ENCODE data around the gene ZDHHC7. TPM values are rescaled to one million over a fixed set of nuclear protein-coding genes. Genes with fewer than 3 reads are reported as not detected.

ZDHHC7 gene
- total RNA-seq, 1 experiment from 2014 or later = 39.1 TPM

DNA sequence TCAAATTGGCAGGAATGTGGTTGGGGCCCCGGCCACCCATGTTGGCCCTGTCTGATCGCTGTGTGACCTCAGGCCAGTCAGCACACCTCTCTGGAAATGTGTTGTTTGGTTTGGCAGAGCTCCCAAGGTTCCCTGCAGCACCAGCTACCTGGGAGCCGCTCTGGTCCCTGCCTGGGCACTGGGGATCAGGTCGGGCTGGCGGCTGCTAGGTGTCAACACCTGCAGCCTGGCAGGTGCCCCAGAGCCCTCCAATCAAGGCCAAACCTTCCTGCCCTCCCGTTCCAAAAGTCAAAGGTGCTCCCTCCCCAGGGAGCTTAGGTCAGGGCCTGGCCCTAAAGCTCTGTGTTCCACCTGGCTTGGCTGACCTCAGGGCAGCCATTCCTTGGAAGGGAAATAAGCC lies 55.9 kb downstream of the ZDHHC7 start:
- H2BK20ac ChIP-seq (ENCODE audit: low read depth, low read length, poor library complexity, severe bottlenecking) = no peak overlapping the region
- H2BK5ac ChIP-seq (ENCODE audit: insufficient read length, low read length) = no peak overlapping the region
- no peaks in the 10 kb centered on the region for H3K79me2 ChIP-seq (ENCODE audit: insufficient read depth, low read length)
- Mint-ChIP-seq H3K9me3 (no peaks in the 10 kb centered on the region), H3K27me3 (ENCODE audit: low read depth) (peaks cover 4% of the 10 kb centered on the region; the same call in 1 of the 2 replicates), H3K36me3 (ENCODE audit: insufficient read depth in 1 of 3, low read depth in 3 of 3) (no peaks in the 10 kb centered on the region), H3K4me3 (no peak overlapping the region), H3K4me1 (peaks cover 0 to 2% of the 10 kb centered on the region in 2 experiments; a peak in 1 of 4 replicates), H3K27ac (no peak overlapping the region)
- no peaks in the 10 kb centered on the region for H3K9me3 ChIP-seq (ENCODE audit: control insufficient read depth, low read depth, low read length)
- DNase-seq = no peak
- H2BK12ac ChIP-seq (ENCODE audit: insufficient read length, low read depth, low read length) = no peak overlapping the region
- TF ChIP-seq, protein P1, sequence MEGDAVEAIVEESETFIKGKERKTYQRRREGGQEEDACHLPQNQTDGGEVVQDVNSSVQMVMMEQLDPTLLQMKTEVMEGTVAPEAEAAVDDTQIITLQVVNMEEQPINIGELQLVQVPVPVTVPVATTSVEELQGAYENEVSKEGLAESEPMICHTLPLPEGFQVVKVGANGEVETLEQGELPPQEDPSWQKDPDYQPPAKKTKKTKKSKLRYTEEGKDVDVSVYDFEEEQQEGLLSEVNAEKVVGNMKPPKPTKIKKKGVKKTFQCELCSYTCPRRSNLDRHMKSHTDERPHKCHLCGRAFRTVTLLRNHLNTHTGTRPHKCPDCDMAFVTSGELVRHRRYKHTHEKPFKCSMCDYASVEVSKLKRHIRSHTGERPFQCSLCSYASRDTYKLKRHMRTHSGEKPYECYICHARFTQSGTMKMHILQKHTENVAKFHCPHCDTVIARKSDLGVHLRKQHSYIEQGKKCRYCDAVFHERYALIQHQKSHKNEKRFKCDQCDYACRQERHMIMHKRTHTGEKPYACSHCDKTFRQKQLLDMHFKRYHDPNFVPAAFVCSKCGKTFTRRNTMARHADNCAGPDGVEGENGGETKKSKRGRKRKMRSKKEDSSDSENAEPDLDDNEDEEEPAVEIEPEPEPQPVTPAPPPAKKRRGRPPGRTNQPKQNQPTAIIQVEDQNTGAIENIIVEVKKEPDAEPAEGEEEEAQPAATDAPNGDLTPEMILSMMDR (conservative IDR thresholded peaks at IDR 0.05) = no peak
- no peak overlapping the region for H3K18ac ChIP-seq (ENCODE audit: insufficient read length, low read depth, low read length)
- H3K4me1 ChIP-seq (ENCODE audit: insufficient read depth, low read length) = no peaks in the 10 kb centered on the region
- H4K91ac ChIP-seq (ENCODE audit: insufficient read length, low read depth, low read length) = no peak overlapping the region
- no peaks in the 10 kb centered on the region for H3K79me1 ChIP-seq (ENCODE audit: insufficient read depth, low read depth, low read length, poor library complexity, severe bottlenecking)
- H2BK15ac ChIP-seq (ENCODE audit: low read depth, low read length) = no peak overlapping the region
- no peak overlapping the region for H2AK5ac ChIP-seq (ENCODE audit: insufficient read length, low read length)
- H3K56ac ChIP-seq (ENCODE audit: insufficient read length, low read depth, low read length) = no peak overlapping the region
- WGBS (ENCODE audit: extremely low coverage, insufficient read length, low lambda C conversion rate) = no CpG with 5 or more reads among the region's 6 CpGs
- H3K4me2 ChIP-seq (ENCODE audit: insufficient read depth, insufficient read length, low read length) = no peak overlapping the region
- no peak overlapping the region for H3K4ac ChIP-seq (ENCODE audit: low read depth, low read length)
- H3T11ph ChIP-seq (ENCODE audit: low read length) = no peak overlapping the region
- H2AFZ ChIP-seq (ENCODE audit: low read length) = no peak overlapping the region
- H4K5ac ChIP-seq (ENCODE audit: insufficient read length, low read depth, low read length) = no peak overlapping the region
- H3K27ac ChIP-seq (ENCODE audit: insufficient read length, low read depth, low read length) = no peak overlapping the region
- H2BK120ac ChIP-seq (ENCODE audit: low read depth, low read length, poor library complexity, severe bottlenecking) = no peak overlapping the region
- no peak overlapping the region for H3K9ac ChIP-seq (ENCODE audit: extremely low read depth, insufficient read length, low read length)
- H4K8ac ChIP-seq (replicated peaks; ENCODE audit: insufficient read length, low read depth, low read length) = no peak overlapping the region
- H3K23ac ChIP-seq (ENCODE audit: insufficient read length, low read depth, low read length) = no peak overlapping the region
- no peaks in the 10 kb centered on the region for H3K27me3 ChIP-seq (ENCODE audit: insufficient read depth, low read length)
- H4K20me1 ChIP-seq (ENCODE audit: control insufficient read depth, insufficient read depth, insufficient read length) = no peaks in the 10 kb centered on the region
- H3K23me2 ChIP-seq (ENCODE audit: insufficient read length, low read depth, low read length, poor library complexity, severe bottlenecking) = no peaks in the 10 kb centered on the region
- H3K14ac ChIP-seq (ENCODE audit: insufficient read depth, low read length) = no peak overlapping the region

Data from H9 (cell line).